ENCODE measurements around the gene METAP1D. TPM values are rescaled to one million over a fixed set of nuclear protein-coding genes. Genes with fewer than 3 reads are reported as not detected.

The METAP1D gene
- total RNA-seq, 2 experiments from 2014 or later, result 5.2 to 6.0 TPM

GRCh38 chr2:172086241-172087206 is 86.8 kb downstream of the METAP1D start:
- peak overlapping the region; percentile 6 for H3K27ac Mint-ChIP-seq
- DNase-seq, result peak; percentile 64
- H3K4me3 Mint-ChIP-seq, result peak overlapping the region; percentile 52
- peaks cover 2% of the 10 kb centered on the region for H3K36me3 Mint-ChIP-seq
- H3K4me1 Mint-ChIP-seq, result peaks cover 49% of the 10 kb centered on the region
- H3K27me3 Mint-ChIP-seq, result peaks cover 99% of the 10 kb centered on the region
- no peaks in the 10 kb centered on the region for H3K9me3 Mint-ChIP-seq

GRCh38 chr2:172087207-172087779 is 87.5 kb downstream of the METAP1D start:
- Mint-ChIP-seq H3K4me3 (peak overlapping the region; percentile 51), H3K36me3 (peaks cover 2% of the 10 kb centered on the region), H3K27me3 (peaks cover 99% of the 10 kb centered on the region), H3K9me3 (no peaks in the 10 kb centered on the region), H3K27ac (peak overlapping the region; percentile 29), H3K4me1 (peaks cover 49% of the 10 kb centered on the region)
- no peak for DNase-seq

GRCh38 chr2:172087780-172088244 is 88.1 kb downstream of the METAP1D start:
- peak overlapping the region; percentile 29 for H3K27ac Mint-ChIP-seq
- H3K9me3 Mint-ChIP-seq, result no peaks in the 10 kb centered on the region
- DNase-seq, result no peak
- H3K27me3 Mint-ChIP-seq, result peaks cover 99% of the 10 kb centered on the region
- H3K4me3 Mint-ChIP-seq, result peak overlapping the region; percentile 10
- H3K36me3 Mint-ChIP-seq, result peaks cover 3% of the 10 kb centered on the region
- H3K4me1 Mint-ChIP-seq, result peaks cover 47% of the 10 kb centered on the region

GRCh38 chr2:172088245-172089004 is 88.7 kb downstream of the METAP1D start:
- H3K27ac Mint-ChIP-seq, result peak overlapping the region; percentile 19
- H3K36me3 Mint-ChIP-seq, result peaks cover 3% of the 10 kb centered on the region
- peak overlapping the region; percentile 27 for H3K4me3 Mint-ChIP-seq
- H3K4me1 Mint-ChIP-seq, result peaks cover 46% of the 10 kb centered on the region
- no peaks in the 10 kb centered on the region for H3K9me3 Mint-ChIP-seq
- DNase-seq, result no peak
- peaks cover 99% of the 10 kb centered on the region for H3K27me3 Mint-ChIP-seq

- Mint-ChIP-seq H3K27ac (no peak overlapping the region), H3K4me3 (no peak overlapping the region), H3K27me3 (peaks cover 99% of the 10 kb centered on the region), H3K9me3 (no peaks in the 10 kb centered on the region), H3K36me3 (peaks cover 3% of the 10 kb centered on the region), H3K4me1 (peaks cover 40% of the 10 kb centered on the region)
- DNase-seq, result no peak
Observed at GRCh38 chr2:172089005-172089504, 89.3 kb downstream of the METAP1D start.

- Mint-ChIP-seq H3K4me1 (peaks cover 36% of the 10 kb centered on the region), H3K27ac (no peak overlapping the region), H3K9me3 (no peaks in the 10 kb centered on the region), H3K27me3 (peaks cover 99% of the 10 kb centered on the region), H3K4me3 (no peak overlapping the region), H3K36me3 (peaks cover 3% of the 10 kb centered on the region)
- no peak for DNase-seq
Observed at GRCh38 chr2:172089633-172090032, 89.9 kb downstream of the METAP1D start.

GRCh38 chr2:172090044-172090961 is 90.5 kb downstream of the METAP1D start:
- peaks cover 3% of the 10 kb centered on the region for H3K36me3 Mint-ChIP-seq
- H3K4me3 Mint-ChIP-seq, result no peak overlapping the region
- no peak overlapping the region for H3K27ac Mint-ChIP-seq

GRCh38 chr2:172091000-172091641 is 91.4 kb downstream of the METAP1D start:
- H3K36me3 Mint-ChIP-seq, result peaks cover 1% of the 10 kb centered on the region
- DNase-seq, result no peak
- peaks cover 38% of the 10 kb centered on the region for H3K4me1 Mint-ChIP-seq
- no peak overlapping the region for H3K27ac Mint-ChIP-seq
- no peaks in the 10 kb centered on the region for H3K9me3 Mint-ChIP-seq
- no peak overlapping the region for H3K4me3 Mint-ChIP-seq
- peaks cover 97% of the 10 kb centered on the region for H3K27me3 Mint-ChIP-seq

More at GRCh38 chr2:172090044-172090961, 90.5 kb downstream of the METAP1D start:
- Mint-ChIP-seq H3K27me3 (peaks cover 97% of the 10 kb centered on the region), H3K4me1 (peaks cover 37% of the 10 kb centered on the region), H3K9me3 (no peaks in the 10 kb centered on the region)
- DNase-seq, result no peak

GRCh38 chr2:172091761-172092566 is 92.2 kb downstream of the METAP1D start:
- Mint-ChIP-seq H3K36me3 (peaks cover 1% of the 10 kb centered on the region), H3K27me3 (peaks cover 97% of the 10 kb centered on the region), H3K27ac (no peak overlapping the region), H3K9me3 (no peaks in the 10 kb centered on the region), H3K4me1 (peaks cover 34% of the 10 kb centered on the region), H3K4me3 (no peak overlapping the region)
- DNase-seq, result no peak

GRCh38 chr2:172092716-172093415 is 93.1 kb downstream of the METAP1D start:
- Mint-ChIP-seq H3K27ac (no peak overlapping the region), H3K4me3 (no peak overlapping the region), H3K36me3 (peaks cover 1% of the 10 kb centered on the region), H3K4me1 (peaks cover 29% of the 10 kb centered on the region), H3K27me3 (peaks cover 97% of the 10 kb centered on the region), H3K9me3 (no peaks in the 10 kb centered on the region)
- DNase-seq, result no peak

GRCh38 chr2:172093416-172094293 is 93.9 kb downstream of the METAP1D start:
- H3K4me3 Mint-ChIP-seq, result no peak overlapping the region
- H3K27ac Mint-ChIP-seq, result no peak overlapping the region
- peaks cover 3% of the 10 kb centered on the region for H3K36me3 Mint-ChIP-seq
- H3K27me3 Mint-ChIP-seq, result peaks cover 94% of the 10 kb centered on the region
- DNase-seq, result no peak
- H3K9me3 Mint-ChIP-seq, result no peaks in the 10 kb centered on the region
- peaks cover 26% of the 10 kb centered on the region for H3K4me1 Mint-ChIP-seq

Measured in activated naive CD8-positive, alpha-beta T cell treated with anti-CD3 and anti-CD28 coated beads for 36 hours (primary cell).